Left renal cortex interstitium (tissue), 4 donors: ENCODE results near the gene GNA12. TPM values are rescaled to one million over a fixed set of nuclear protein-coding genes. Genes with fewer than 3 reads are reported as not detected.
A peak's percentile ranks its signal among the peaks of the same experiment; 100 is the strongest.

Experiments
- DNase-seq, 4 donors: peaks; one replicate each; pipeline ENCODE4 v3.0.0-alpha.2; 2013; ENCODE audit warnings: low read depth in 4 of 4, low spot score in 2 of 4, missing footprints in 1 of 4
- polyA plus RNA-seq, 4 donors: library from polyadenylated mRNA; unstranded; fragments of 120-200 nt; gene quantifications; one replicate each; pipeline ENCODE4 v1.2.1, GENCODE V29; 2013; ENCODE audit not compliant: insufficient read length in 4 of 4

The GNA12 gene
- polyA plus RNA-seq, 4 donors: 37.8 to 50.1 (median 42.3) TPM

- no peak for DNase-seq
These were observed 125.1 kb downstream of the GNA12 start for GRCh38 chr7:2719007-2719406.

GRCh38 chr7:2718296-2718965 lies 125.7 kb downstream of the GNA12 start:
- DNase-seq: no peak

- DNase-seq: peak in 2 of 4 donors; percentile 56 to 74
These were observed 126.5 kb downstream of the GNA12 start for GRCh38 chr7:2717293-2718261.

- no peak for DNase-seq
These were observed 127.2 kb downstream of the GNA12 start for GRCh38 chr7:2716906-2717292.

- no peak for DNase-seq
These were observed 127.6 kb downstream of the GNA12 start for GRCh38 chr7:2716488-2716887.

- DNase-seq: no peak
These were observed 128.5 kb downstream of the GNA12 start for GRCh38 chr7:2715341-2716231.

- DNase-seq: no peak
These were observed 129.5 kb downstream of the GNA12 start for GRCh38 chr7:2714636-2715035.

- DNase-seq: no peak
These were observed 130.1 kb downstream of the GNA12 start for GRCh38 chr7:2713978-2714377.

- no peak for DNase-seq
These were observed 130.7 kb downstream of the GNA12 start for GRCh38 chr7:2713370-2713769.

GRCh38 chr7:2711895-2712675 lies 132.0 kb downstream of the GNA12 start:
- DNase-seq: no peak

GRCh38 chr7:2710901-2711551 lies 133.1 kb downstream of the GNA12 start:
- DNase-seq: no peak

GRCh38 chr7:2710286-2710655 lies 133.8 kb downstream of the GNA12 start:
- DNase-seq: no peak

- no peak for DNase-seq
These were observed 134.4 kb downstream of the GNA12 start for GRCh38 chr7:2709553-2710285.

- no peak for DNase-seq
These were observed 135.4 kb downstream of the GNA12 start for GRCh38 chr7:2708547-2709310.

- no peak for DNase-seq
These were observed 136.1 kb downstream of the GNA12 start for GRCh38 chr7:2708041-2708440.

GRCh38 chr7:2707481-2707880 lies 136.6 kb downstream of the GNA12 start:
- no peak for DNase-seq

- DNase-seq: no peak
These were observed 137.4 kb downstream of the GNA12 start for GRCh38 chr7:2706685-2707126.
